Measurements from ENCODE around the gene MRM2. TPM values are rescaled to one million over a fixed set of nuclear protein-coding genes. Genes with fewer than 3 reads are reported as not detected.
"Not testable (repeated sequence)": the region's sequence is repeated elsewhere in the genome, so short reads cannot be mapped to it uniquely, and the experiment has no call there.

MRM2 gene
- total RNA-seq, 2 experiments from 2014 or later: 28.7 to 32.1 TPM

DNA sequence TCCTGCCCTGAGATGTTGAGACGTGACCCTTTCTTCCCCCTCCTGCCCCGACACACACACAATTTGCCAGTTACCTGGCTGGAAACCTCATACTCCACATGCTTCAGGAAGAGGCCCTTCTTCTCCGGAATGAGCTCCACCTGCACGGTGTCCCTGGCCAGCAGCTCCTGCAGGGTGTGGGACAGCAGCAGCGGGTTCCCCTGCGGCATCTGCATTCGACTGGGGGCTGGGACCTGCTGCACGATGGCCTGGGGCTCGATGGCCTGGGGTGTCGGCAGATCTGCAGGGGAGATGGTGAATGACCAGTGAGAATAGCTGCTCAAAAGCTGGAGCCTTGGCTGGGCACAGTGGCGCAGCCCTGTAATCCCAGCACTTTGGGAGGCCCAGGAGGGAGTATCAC is 36.0 kb upstream of the MRM2 start:
- peaks cover 4% of the 10 kb centered on the region for H3K4me1 Mint-ChIP-seq
- no peaks in the 10 kb centered on the region for H3K9me3 Mint-ChIP-seq (ENCODE audit: low read depth)
- peaks cover 3% of the 10 kb centered on the region for H3K36me3 Mint-ChIP-seq (ENCODE audit: low read depth)
- ATAC-seq: no peak
- ChIA-PET CTCF (no interaction called here), POLR2A (no interaction called here)
- no peak overlapping the region for H3K27ac Mint-ChIP-seq
- intact Hi-C loops (cut with DNase I, micrococcal nuclease): no loop called here
- no peaks in the 10 kb centered on the region for H3K27me3 Mint-ChIP-seq
- no peak overlapping the region for H3K4me3 Mint-ChIP-seq
- DNase-seq: no peak

DNA sequence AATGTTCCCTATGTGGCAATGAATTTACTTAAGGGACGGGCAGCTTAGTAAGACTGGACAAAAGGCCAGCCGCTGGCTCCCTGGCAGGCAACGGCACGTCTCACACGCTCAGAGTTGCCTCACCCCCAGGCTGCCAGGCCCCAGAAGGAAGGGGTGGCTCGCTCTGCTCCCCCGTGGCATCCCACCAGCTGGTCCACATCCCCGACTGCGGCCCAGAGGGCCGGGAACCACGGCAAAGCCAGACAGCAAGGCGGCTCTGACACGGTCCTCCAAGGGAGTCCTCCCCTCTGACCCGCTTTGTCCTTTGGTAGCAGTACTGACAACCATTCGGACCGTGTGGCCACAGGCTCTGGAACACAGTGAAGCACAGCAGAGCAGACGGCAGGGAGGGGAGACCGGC is 34.1 kb upstream of the MRM2 start:
- H3K27ac Mint-ChIP-seq: no peak overlapping the region
- no peaks in the 10 kb centered on the region for H3K27me3 Mint-ChIP-seq
- intact Hi-C loops (cut with DNase I, micrococcal nuclease): no loop called here
- no peaks in the 10 kb centered on the region for H3K9me3 Mint-ChIP-seq (ENCODE audit: low read depth)
- peaks cover 4% of the 10 kb centered on the region for H3K4me1 Mint-ChIP-seq
- H3K36me3 Mint-ChIP-seq (ENCODE audit: low read depth): peaks cover 5% of the 10 kb centered on the region
- CTCF ChIA-PET: no interaction called here
- ATAC-seq: no peak
- H3K4me3 Mint-ChIP-seq: no peak overlapping the region
- POLR2A ChIA-PET: no interaction called here
- DNase-seq: no peak

DNA sequence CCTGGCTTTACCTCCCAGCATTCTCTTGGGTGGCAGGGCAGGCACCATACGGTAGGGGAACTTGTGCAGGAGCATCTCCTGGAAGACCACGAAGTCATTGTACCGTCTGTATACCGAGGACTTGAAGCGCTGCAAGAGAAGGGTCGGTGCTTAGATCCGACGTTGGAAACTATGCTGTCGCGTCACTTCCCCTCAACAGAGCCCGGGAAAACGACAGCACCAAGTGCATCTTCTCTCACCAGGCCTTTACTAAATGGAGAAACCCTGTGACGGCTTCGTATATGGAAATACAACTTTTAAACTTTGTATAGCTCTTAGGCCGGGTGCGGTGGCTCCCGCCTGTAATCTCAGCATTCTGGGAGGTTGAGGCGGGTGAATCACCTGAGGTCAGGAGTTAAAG is 33.1 kb upstream of the MRM2 start:
- Mint-ChIP-seq H3K27ac (no peak overlapping the region), H3K36me3 (ENCODE audit: low read depth) (peaks cover 5% of the 10 kb centered on the region), H3K4me1 (peaks cover 4% of the 10 kb centered on the region), H3K9me3 (ENCODE audit: low read depth) (no peaks in the 10 kb centered on the region), H3K27me3 (no peaks in the 10 kb centered on the region), H3K4me3 (no peak overlapping the region)
- ChIA-PET CTCF (no interaction called here), POLR2A (no interaction called here)
- intact Hi-C loops (cut with DNase I, micrococcal nuclease): no loop called here
- ATAC-seq (no peak), DNase-seq (no peak)

DNA sequence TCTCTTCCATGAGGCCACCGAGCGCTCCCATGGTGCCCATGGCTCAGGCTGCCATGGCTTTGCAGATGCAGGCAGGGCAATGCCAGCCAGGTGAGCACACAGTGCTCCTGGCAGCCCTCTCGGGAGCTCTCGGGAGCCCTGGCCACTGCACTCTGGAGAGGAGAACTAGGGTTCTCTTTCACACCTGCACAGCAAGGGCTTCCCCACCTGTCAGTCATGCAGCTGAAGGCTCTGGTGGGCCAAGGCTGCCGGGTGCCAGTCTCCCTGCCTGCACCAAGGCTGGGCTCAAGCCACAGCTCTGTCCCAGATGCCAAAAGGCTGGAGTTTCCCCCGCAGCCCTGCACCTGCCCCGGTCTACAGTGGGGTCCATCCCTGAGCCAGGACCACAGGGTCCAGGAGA is 32.7 kb upstream of the MRM2 start:
- no peaks in the 10 kb centered on the region for H3K27me3 Mint-ChIP-seq
- H3K27ac Mint-ChIP-seq: no peak overlapping the region
- H3K9me3 Mint-ChIP-seq (ENCODE audit: low read depth): no peaks in the 10 kb centered on the region
- ChIA-PET CTCF (no interaction called here), POLR2A (no interaction called here)
- no peak overlapping the region for H3K4me3 Mint-ChIP-seq
- no peak for ATAC-seq
- intact Hi-C loops (cut with DNase I, micrococcal nuclease): no loop called here
- H3K36me3 Mint-ChIP-seq (ENCODE audit: low read depth): peaks cover 5% of the 10 kb centered on the region
- peaks cover under 1% of the 10 kb centered on the region for H3K4me1 Mint-ChIP-seq
- DNase-seq: no peak

DNA sequence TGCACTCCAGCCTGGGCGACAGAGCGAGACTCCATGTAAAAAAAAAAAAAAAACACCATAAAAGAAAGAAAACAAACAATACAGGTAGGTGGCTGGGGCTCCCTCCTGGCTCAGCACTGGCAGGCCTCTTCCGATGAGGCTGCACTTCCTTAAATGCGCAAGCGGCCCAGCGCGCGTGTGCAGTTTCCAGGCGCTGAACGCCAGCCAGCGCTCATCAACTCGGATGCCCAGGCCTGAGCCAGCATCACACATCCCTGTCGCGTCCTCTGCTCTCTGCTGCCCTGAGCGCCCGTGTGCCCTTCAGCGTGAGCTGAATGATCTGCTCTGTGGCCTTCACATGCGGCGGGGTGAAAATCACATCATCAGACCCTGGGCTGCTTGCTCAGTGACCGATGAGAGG is 31.9 kb upstream of the MRM2 start:
- intact Hi-C loops (cut with DNase I, micrococcal nuclease): no loop called here
- Mint-ChIP-seq H3K4me3 (no peak overlapping the region), H3K9me3 (ENCODE audit: low read depth) (no peaks in the 10 kb centered on the region), H3K36me3 (ENCODE audit: low read depth) (peaks cover 5% of the 10 kb centered on the region), H3K27ac (no peak overlapping the region), H3K27me3 (no peaks in the 10 kb centered on the region), H3K4me1 (no peaks in the 10 kb centered on the region)
- ATAC-seq (no peak), DNase-seq (no peak)
- POLR2A ChIA-PET: no interaction called here
- CTCF ChIA-PET: no interaction called here

DNA sequence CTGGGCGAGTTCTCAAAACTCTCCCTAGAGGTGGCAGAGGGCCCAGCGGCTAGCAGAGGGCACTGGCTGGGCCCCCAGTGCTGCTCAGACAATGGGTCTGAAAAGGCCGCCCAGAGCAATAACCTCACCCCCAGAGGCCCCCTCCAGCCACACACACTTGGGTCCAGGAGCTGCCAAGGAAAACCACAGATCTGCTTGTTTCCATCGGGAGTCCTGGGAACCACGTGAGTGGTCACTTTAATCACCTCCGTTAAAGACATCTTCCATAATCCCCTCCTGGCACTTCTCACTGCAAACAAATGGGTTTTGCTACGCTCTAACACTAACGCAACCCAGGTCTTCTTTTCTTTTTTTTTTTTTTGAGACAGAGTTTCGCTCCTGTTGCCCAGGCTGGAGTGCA is 30.0 kb upstream of the MRM2 start:
- peaks cover 5% of the 10 kb centered on the region for H3K36me3 Mint-ChIP-seq (ENCODE audit: low read depth)
- intact Hi-C loops (cut with DNase I, micrococcal nuclease): no loop called here
- no peak overlapping the region for H3K4me3 Mint-ChIP-seq
- H3K27ac Mint-ChIP-seq: no peak overlapping the region
- H3K4me1 Mint-ChIP-seq: no peaks in the 10 kb centered on the region
- ATAC-seq (no peak), DNase-seq (no peak)
- POLR2A ChIA-PET: no interaction called here
- CTCF ChIA-PET: interaction anchor here (0.6 kb wide), 1 partner anchor 1274 kb away, joined by 3 read pairs; no protein-coding TSS in a partner anchor
- H3K27me3 Mint-ChIP-seq: no peaks in the 10 kb centered on the region
- no peaks in the 10 kb centered on the region for H3K9me3 Mint-ChIP-seq (ENCODE audit: low read depth)

DNA sequence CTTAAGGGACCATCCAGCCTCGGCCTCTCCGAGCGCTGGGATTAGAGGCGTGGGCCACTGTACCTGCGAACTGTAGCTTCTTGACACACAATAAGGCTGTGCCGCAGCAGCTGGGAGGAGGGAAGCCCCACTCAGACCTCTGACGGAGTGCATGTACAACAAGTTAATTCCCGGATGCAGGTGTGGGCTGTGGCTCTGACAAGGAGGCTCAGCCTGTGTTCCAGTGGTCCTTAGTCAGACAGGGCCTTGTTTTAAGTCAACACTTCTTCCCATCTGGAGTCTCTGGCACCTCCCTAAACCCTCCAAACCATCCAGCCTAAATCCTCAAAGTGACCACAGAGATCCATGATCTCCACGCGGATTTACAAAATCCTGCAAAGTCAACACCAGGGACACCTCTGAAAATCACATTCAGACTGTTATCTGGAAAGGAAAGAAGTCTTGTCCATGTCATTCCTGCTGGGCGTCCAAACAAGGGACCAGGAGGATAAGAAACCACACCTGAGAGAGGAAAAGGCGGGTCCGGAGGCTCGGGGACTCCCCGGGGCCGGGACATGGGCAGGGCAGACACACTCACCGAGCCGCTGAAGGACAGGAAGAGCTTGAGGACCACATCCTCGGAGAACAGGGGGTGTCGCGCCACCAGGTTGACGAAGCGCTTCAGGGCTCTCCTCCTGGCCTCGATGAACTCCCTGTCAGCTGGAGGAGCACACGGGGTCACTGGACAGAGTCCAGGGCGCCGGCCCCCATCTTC is 29.4 kb upstream of the MRM2 start:
- Mint-ChIP-seq H3K4me3 (no peak overlapping the region), H3K4me1 (no peaks in the 10 kb centered on the region), H3K27ac (no peak overlapping the region), H3K9me3 (ENCODE audit: low read depth) (no peaks in the 10 kb centered on the region), H3K27me3 (no peaks in the 10 kb centered on the region), H3K36me3 (ENCODE audit: low read depth) (peaks cover 8% of the 10 kb centered on the region)
- DNase-seq: no peak
- intact Hi-C loops (cut with DNase I, micrococcal nuclease): no loop called here
- ATAC-seq: no peak
- CTCF ChIA-PET: interaction anchor here (0.6 kb wide), 1 partner anchor 1273 kb away, joined by 3 read pairs; no protein-coding TSS in a partner anchor
- POLR2A ChIA-PET: no interaction called here

DNA sequence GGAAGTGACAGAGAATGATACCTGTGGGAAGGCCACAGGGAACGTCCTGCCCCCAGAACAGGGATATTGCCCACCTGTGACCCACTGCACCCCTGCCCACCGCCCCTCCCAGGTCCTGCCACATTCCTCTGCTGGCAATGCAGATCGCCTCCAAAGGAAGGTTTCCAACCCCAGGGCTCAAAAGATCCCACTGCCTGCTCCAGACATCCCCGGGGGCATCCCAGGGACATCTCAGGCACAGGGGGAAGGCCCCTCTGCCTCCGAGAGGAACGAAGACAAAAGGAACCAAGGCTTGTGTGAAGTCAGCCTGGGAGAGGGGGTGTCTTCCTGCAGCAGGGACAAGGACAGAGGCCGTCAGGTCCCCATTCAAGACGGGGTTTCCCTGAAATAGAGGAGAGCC is 28.5 kb upstream of the MRM2 start:
- H3K36me3 Mint-ChIP-seq (ENCODE audit: low read depth): peaks cover 8% of the 10 kb centered on the region
- H3K27ac Mint-ChIP-seq: no peak overlapping the region
- ATAC-seq: no peak
- no peak overlapping the region for H3K4me3 Mint-ChIP-seq
- DNase-seq: no peak
- CTCF ChIA-PET: no interaction called here
- POLR2A ChIA-PET: no interaction called here
- H3K4me1 Mint-ChIP-seq: no peaks in the 10 kb centered on the region
- no peaks in the 10 kb centered on the region for H3K27me3 Mint-ChIP-seq
- intact Hi-C loops (cut with DNase I, micrococcal nuclease): no loop called here
- H3K9me3 Mint-ChIP-seq (ENCODE audit: low read depth): no peaks in the 10 kb centered on the region

DNA sequence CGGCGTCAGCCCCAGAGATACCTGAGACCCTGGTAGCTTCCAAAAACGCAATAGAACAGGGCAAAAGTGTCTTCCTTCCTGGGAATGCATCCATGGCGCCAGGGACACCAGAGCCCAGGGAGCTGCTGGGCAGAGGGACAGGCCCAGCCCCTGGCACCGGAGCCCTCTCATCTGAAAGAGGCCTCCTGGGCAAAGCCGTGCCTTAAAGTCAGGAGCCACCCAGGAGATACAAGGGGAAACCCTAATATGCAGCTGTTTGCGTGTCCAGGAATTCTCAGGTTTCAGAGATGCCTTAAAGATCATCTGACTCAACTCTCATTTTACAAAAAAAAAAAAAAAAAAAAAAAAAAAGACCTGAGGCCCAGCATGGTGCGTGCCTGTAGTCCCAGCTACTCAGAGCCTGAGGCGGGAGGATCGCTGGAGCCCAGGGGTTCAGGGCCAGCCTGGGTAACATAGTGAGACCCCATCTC is 28.0 kb upstream of the MRM2 start:
- Mint-ChIP-seq H3K4me1 (no peaks in the 10 kb centered on the region), H3K36me3 (ENCODE audit: low read depth) (peaks cover 8% of the 10 kb centered on the region), H3K9me3 (ENCODE audit: low read depth) (no peaks in the 10 kb centered on the region), H3K27me3 (no peaks in the 10 kb centered on the region), H3K27ac (no peak overlapping the region), H3K4me3 (no peak overlapping the region)
- ATAC-seq (no peak), DNase-seq (no peak)
- intact Hi-C loops (cut with DNase I, micrococcal nuclease): no loop called here
- ChIA-PET CTCF (no interaction called here), POLR2A (no interaction called here)

DNA sequence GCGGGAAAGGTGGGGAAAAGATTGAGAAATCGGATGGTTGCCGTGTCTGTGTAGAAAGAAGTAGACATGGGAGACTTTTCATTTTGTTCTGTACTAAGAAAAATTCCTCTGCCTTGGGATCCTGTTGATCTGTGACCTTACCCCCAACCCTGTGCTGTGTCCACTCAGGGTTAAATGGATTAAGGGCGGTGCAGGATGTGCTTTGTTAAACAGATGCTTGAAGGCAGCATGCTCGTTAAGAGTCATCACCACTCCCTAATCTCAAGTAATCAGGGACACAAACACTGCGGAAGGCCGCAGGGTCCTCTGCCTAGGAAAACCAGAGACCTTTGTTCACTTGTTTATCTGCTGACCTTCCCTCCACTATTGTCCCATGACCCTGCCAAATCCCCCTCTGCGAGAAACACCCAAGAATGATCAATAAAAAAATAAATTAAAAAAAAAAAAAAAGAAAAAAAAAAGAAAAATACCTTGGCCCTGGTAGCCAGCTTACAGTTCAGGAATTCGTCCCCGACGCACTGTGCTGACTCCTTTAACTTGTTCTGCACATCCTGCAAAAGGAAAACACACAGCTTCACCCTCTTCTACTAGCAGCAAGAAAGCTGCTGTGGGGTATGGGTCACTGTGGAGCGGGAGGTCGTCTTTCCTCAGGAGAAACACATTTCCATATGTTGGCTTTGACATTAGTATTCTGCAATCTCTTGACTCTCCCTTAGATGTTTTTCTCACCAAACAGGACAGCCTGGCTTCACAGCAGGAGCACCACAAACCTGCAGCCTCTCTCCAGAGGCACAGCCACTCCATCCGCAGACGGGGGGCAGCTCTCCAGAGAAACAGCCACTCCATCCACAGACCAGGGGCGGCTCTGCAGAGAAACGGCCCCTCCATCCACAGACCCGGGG is 27.3 kb upstream of the MRM2 start:
- H3K9me3 Mint-ChIP-seq (ENCODE audit: low read depth); H3K27me3 Mint-ChIP-seq; H3K4me3 Mint-ChIP-seq; H3K27ac Mint-ChIP-seq; DNase-seq; H3K4me1 Mint-ChIP-seq; H3K36me3 Mint-ChIP-seq (ENCODE audit: low read depth); POLR2A ChIA-PET; ATAC-seq; intact Hi-C loops (cut with DNase I, micrococcal nuclease); CTCF ChIA-PET: not testable (repeated sequence)

DNA sequence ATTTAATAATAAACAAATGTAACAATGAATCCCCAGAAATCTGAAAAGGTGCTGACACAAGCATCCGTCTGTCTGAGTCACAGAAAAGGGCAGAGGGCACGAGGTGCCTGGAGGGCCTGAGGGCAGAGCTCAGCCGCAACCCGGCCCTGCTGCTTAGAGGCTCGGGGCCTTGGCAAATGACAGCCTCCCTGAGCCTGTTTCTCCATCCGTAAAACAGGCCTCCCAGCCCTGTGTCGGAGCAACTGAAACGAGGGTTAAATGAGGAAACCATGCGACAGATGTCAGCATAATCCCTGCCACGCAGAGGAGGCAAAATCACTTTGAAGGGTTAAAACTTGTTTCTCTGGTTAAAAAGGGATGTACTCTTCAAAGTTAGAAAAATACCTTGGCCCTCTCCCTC is 24.9 kb upstream of the MRM2 start:
- no peak overlapping the region for H3K27ac Mint-ChIP-seq
- H3K4me3 Mint-ChIP-seq: no peak overlapping the region
- H3K36me3 Mint-ChIP-seq (ENCODE audit: low read depth): peaks cover 11% of the 10 kb centered on the region
- CTCF ChIA-PET: no interaction called here
- no peaks in the 10 kb centered on the region for H3K27me3 Mint-ChIP-seq
- POLR2A ChIA-PET: no interaction called here
- no peak for ATAC-seq
- intact Hi-C loops (cut with DNase I, micrococcal nuclease): no loop called here
- no peaks in the 10 kb centered on the region for H3K9me3 Mint-ChIP-seq (ENCODE audit: low read depth)
- DNase-seq: no peak
- peaks cover 3% of the 10 kb centered on the region for H3K4me1 Mint-ChIP-seq

DNA sequence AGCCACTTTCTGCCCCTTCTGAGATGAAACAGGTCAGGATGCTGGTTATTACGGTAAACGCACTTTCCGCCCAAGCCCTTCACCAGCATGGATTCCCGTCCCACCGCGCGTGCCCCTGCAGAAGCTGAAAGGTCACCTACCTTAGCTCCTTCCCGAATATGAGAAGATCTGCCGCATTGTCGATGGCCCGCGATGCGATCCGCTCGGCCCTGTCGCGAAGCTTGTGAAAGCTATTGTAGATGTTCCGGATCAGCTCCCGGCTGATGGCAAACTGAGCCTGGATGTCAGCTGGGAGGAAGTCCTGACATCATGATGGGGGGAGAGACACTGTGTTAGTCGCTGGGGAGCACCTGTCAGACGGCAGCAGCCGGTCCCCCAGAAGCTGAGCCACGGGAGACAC is 22.2 kb upstream of the MRM2 start:
- POLR2A ChIA-PET: no interaction called here
- intact Hi-C loops (cut with DNase I, micrococcal nuclease): no loop called here
- Mint-ChIP-seq H3K4me3 (no peak overlapping the region), H3K36me3 (ENCODE audit: low read depth) (peaks cover 13% of the 10 kb centered on the region), H3K4me1 (peaks cover 11% of the 10 kb centered on the region), H3K9me3 (ENCODE audit: low read depth) (no peaks in the 10 kb centered on the region), H3K27me3 (no peaks in the 10 kb centered on the region), H3K27ac (no peak overlapping the region)
- DNase-seq: no peak
- CTCF ChIA-PET: interaction anchor here (0.9 kb wide), 1 partner anchor 83 kb away, joined by 3 read pairs; no protein-coding TSS in a partner anchor
- no peak for ATAC-seq
